LNCaP clone FGC (cell line): Measurements from ENCODE around the gene GABPB2.

Experiments used
- DNase-seq: peaks from one replicate; pipeline ENCODE4 v3.0.0-alpha.2; 2011; ENCODE audit warnings: low read depth
- H3K4me3 ChIP-seq: 2 replicates; pipeline ENCODE4 v1.5.1; 2011; ENCODE audit warnings: mild to moderate bottlenecking, low read depth, low read length, control low read depth
- TF ChIP-seq, protein P1 (sequence below): IDR thresholded peaks from 2 replicates; pipeline ENCODE4 v1.5.1; 2012; ENCODE audit warnings: mild to moderate bottlenecking; ENCODE audit not compliant: control insufficient read depth, insufficient read depth; ENCODE audit errors: extremely low read depth

The GABPB2 gene

GRCh38 chr1:151167116-151167515 lies 96.6 kb downstream of the GABPB2 start:
- TF ChIP-seq, protein P1, sequence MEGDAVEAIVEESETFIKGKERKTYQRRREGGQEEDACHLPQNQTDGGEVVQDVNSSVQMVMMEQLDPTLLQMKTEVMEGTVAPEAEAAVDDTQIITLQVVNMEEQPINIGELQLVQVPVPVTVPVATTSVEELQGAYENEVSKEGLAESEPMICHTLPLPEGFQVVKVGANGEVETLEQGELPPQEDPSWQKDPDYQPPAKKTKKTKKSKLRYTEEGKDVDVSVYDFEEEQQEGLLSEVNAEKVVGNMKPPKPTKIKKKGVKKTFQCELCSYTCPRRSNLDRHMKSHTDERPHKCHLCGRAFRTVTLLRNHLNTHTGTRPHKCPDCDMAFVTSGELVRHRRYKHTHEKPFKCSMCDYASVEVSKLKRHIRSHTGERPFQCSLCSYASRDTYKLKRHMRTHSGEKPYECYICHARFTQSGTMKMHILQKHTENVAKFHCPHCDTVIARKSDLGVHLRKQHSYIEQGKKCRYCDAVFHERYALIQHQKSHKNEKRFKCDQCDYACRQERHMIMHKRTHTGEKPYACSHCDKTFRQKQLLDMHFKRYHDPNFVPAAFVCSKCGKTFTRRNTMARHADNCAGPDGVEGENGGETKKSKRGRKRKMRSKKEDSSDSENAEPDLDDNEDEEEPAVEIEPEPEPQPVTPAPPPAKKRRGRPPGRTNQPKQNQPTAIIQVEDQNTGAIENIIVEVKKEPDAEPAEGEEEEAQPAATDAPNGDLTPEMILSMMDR = no peak
- no peak for DNase-seq
- peak overlapping the region; percentile 81 for H3K4me3 ChIP-seq

- no peak for DNase-seq
- TF ChIP-seq, protein P1 = no peak
- no peak overlapping the region for H3K4me3 ChIP-seq
Observed at GRCh38 chr1:151171190-151171589, 100.6 kb downstream of the GABPB2 start.
